DMS79 treated with DMSO at 0.1 percent for 48 hours (cell line): ENCODE results near the gene GPR39.

Experiments
- DNase-seq: peaks from one replicate; lab custom pipeline; 2025; lab: John Stamatoyannopoulos, UW

GPR39 gene

GRCh38 chr2:132671151-132671835 is 254.7 kb downstream of the GPR39 start:
- DNase-seq, result peak; percentile 40

GRCh38 chr2:132676999-132677398 is 260.4 kb downstream of the GPR39 start:
- DNase-seq, result peak; percentile 17

- no peak for DNase-seq
Measured at GRCh38 chr2:132677661-132678060, 261.1 kb downstream of the GPR39 start.

GRCh38 chr2:132678483-132678882 is 261.9 kb downstream of the GPR39 start:
- no peak for DNase-seq

GRCh38 chr2:132680544-132680943 is 263.9 kb downstream of the GPR39 start:
- no peak for DNase-seq

GRCh38 chr2:132681766-132682165 is 265.2 kb downstream of the GPR39 start:
- no peak for DNase-seq

GRCh38 chr2:132690664-132691303 is 274.2 kb downstream of the GPR39 start:
- DNase-seq, result no peak

GRCh38 chr2:132691556-132691955 is 275.0 kb downstream of the GPR39 start:
- no peak for DNase-seq

GRCh38 chr2:132692816-132693215 is 276.2 kb downstream of the GPR39 start:
- DNase-seq, result no peak
